ENCODE data around the gene SERPINB5.

The SERPINB5 gene

DNA sequence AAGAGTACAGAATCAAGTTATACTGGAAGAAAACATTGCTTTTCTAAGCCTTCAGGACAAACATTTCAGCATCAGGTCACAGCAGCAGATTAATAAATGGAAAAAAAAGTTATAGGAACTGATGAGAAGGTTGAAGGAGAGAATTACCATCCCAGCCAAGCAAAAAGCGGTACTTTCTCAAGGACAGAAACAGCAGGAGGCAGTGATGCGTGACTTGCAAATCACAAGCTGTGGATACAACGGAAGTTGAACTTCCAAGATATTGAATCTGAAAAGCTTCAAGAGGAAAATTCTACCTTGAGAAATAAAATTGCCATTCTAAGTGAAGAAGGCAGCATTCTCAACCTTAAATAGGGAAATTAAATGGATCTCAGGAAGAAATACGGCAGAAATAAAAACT is 46.9 kb downstream of the SERPINB5 start:
- FAIRE-seq (no peak), DNase-seq (ENCODE audit: insufficient read length, low spot score) (no peak)
- no peak for TF ChIP-seq POLR2A (IDR thresholded peaks at IDR 0.05; ENCODE audit: low read depth, low read length)

DNA sequence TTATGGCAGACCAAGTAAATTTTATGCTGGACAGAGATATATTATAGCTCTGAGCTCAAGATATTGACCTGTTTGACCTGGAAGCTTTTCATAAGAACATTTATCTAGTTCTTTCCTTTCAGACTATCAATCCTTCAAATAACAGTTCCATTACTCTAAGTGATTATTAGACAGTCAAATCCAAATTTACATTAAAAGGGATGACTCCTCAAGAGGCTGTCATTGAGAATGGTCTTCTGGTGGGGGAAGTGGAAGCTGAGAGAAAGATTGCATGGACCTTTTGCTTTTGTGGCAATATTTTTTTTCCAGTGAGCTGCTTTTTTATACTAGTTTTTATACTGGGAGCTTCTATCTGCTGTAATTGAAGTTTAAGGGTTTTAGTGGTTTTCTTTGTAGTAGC is 50.5 kb downstream of the SERPINB5 start:
- FAIRE-seq (no peak), DNase-seq (ENCODE audit: insufficient read length, low spot score) (no peak)
- TF ChIP-seq POLR2A (IDR thresholded peaks at IDR 0.05; ENCODE audit: low read depth, low read length), result no peak

DNA sequence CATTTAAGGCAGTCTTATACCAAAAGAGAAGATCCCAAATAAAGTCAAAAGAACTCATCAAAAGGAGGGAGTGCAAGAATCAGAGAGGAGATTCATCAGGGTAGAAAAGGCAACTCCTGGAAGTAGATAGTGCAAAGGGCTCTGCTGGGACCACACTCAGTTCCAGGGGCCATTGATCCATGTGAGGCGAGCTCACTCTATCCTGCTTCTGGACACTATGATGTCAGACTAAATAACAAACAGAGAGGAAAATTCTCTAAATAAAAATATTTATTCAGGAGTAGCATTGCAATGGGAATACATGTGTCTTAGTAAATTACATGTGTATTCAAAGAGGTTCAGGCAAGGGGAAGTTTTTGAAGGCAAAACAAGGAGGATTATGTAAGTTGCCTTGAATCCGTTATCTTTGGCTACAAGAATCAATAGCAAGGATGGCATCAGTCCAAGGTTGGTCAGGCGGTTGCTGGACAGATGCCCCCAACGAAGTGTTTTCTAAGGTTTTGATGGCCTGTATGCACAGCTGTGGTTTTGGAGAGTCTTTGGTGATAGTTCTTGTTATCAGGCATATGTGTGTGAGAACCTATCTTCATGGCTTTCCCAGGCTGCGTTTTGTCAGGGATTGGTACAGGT is 52.2 kb downstream of the SERPINB5 start:
- TF ChIP-seq POLR2A (IDR thresholded peaks at IDR 0.05; ENCODE audit: low read depth, low read length), result no peak
- FAIRE-seq, result no peak
- DNase-seq (ENCODE audit: insufficient read length, low spot score), result no peak

DNA sequence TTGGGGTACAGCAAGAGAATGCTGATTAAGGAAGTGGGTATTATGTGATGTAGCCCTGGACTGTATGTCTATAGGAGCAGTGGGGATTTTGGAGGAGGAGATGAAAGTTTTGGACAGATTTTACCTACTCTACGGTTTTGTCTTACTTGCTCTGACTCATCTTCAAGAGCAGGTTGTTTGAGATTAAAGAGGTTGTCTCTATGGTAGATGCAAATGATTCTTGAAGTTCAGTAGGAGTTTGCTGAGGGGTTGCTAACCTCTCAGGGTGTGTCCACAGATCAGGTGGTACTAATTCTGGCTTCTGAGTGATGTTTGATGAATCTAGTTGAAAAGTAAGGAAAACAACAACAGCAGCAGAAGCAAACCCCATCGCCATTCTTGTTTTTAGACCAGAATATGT is 55.7 kb downstream of the SERPINB5 start:
- TF ChIP-seq POLR2A (IDR thresholded peaks at IDR 0.05; ENCODE audit: low read depth, low read length), result no peak
- no peak for DNase-seq (ENCODE audit: insufficient read length, low spot score)
- no peak for FAIRE-seq

DNA sequence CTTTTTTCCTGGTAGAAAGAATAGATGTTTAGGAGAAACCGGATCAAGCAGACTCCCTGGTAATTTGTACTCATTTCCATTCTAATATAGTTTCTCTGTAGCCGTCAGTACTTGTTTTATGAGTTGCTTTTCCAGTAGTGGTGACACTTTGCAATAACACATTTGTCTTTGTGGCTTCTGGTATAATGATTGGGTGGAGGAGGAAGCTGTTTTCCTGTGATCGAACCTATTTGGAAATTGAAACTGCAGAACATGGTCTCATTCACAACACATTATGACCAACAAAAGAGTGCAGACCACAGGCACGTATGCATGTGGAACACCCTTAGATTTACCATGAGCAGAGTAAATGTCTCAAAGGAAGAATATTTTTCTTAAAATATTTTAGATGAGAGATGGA is 57.9 kb downstream of the SERPINB5 start:
- FAIRE-seq, result no peak
- TF ChIP-seq POLR2A (IDR thresholded peaks at IDR 0.05; ENCODE audit: low read depth, low read length), result no peak
- no peak for DNase-seq (ENCODE audit: insufficient read length, low spot score)

DNA sequence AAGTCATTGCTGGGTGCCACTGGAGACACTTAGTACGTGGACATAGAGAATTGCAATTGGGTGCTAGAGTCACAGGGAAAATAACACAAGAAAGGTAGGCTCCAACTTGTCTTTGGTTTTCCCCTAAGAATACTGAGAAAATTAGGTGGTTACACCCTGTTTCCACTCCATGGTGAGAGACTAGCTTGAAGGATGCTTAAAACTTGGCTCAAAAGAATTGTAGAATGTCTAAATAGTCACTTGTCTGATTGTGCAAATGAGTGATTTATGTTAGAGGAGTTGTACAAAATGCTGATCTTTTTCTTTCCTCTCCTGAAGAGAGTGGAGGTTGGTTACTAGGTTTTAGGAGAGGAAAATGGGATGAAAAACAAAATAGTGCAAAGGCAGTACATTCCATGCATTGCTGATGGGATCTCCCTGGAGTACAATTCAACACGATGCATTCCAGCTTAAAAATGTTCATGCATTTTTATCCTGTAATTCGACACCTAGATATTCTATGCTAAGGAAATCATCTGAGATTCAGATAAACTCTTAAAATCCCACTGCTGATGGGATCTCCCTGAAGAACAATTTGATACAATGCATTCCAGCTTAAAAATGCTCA is 63.2 kb downstream of the SERPINB5 start:
- DNase-seq (ENCODE audit: insufficient read length, low spot score), result no peak
- TF ChIP-seq POLR2A (IDR thresholded peaks at IDR 0.05; ENCODE audit: low read depth, low read length), result no peak
- no peak for FAIRE-seq

DNA sequence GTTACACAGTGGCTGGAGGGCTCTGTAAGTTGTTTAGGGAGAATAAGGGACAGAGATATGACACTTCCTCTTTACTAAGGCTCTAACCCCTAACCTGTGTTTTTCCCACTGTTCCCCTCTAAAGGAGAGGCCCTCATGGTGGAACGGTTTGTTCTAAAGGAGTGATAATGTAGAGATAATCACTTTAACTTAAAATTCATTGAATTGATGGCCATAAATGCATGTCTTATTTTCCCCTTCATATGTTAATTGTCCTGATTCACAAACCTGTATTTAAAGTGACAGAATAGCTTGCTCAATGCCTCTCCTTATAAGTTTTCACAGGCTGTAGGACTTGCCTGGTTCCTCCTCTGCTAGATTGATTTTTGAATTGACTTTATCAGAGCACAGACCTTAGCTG is 65.3 kb downstream of the SERPINB5 start, which contains the start of gene SERPINB12:
TSS of gene SERPINB12 (plus strand) at position 301 of the 400 bp plus-strand sequence. CDS start 13,791 bp downstream, outside the sequence.
- FAIRE-seq (no peak), DNase-seq (ENCODE audit: insufficient read length, low spot score) (no peak)
- no peak for TF ChIP-seq POLR2A (IDR thresholded peaks at IDR 0.05; ENCODE audit: low read depth, low read length)

DNA sequence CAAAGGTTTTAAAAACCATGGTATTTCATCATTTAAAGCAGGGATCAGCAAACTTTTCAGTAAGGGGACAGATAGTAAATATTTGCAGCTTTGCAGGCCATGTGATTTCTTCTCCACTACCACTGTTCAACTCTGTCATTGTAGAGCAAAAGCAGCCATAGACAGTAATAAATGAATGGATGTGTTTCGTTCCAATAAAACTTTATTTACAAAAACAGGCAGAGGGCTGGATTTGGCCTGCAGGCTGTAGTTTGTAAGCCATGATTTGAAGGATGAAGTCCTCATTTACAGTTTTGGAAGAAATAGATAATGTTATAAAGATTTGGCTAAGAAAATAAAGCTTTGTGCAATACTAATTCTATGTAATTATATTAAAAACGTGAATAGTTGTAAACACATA is 67.3 kb downstream of the SERPINB5 start:
- DNase-seq (ENCODE audit: insufficient read length, low spot score) (no peak), FAIRE-seq (no peak)
- no peak for TF ChIP-seq POLR2A (IDR thresholded peaks at IDR 0.05; ENCODE audit: low read depth, low read length)

DNA sequence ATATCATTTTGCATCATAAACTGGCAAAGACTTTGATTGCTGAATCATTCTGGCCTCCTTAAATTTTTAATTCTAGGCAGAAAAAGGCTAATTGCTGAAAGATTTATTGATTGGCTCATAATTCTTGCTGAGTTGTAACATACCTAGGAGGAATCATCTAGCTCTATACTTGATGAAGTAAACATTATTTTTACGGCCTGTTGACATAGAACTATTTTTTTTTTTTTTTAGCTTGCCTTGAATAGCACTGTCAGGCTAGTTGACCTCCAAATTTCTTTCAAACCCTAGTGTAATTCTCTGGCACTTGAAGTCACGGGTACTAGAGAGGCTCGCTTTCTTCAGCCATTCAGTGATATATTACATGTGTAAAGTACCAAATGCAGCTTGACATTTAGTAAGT is 68.2 kb downstream of the SERPINB5 start:
- DNase-seq (ENCODE audit: insufficient read length, low spot score), result no peak
- no peak for FAIRE-seq
- no peak for TF ChIP-seq POLR2A (IDR thresholded peaks at IDR 0.05; ENCODE audit: low read depth, low read length)

DNA sequence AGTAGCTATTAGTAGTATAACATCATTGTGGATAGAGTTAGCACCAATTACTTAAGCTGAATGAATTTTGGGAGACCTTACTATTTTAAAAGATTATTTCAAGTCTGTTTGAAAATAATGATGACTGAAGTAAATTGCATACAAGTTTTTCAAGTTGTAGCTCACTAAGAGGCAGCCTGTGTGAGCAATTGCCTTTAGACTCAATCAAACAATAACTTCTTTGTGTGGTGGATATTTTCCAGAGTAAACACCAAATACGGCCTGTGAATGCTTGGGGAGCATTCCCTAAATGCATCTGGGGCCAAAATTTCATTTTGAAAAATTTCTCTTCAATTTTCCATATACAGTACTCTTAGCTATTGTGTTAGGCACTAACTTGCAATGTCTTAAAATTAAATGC is 73.3 kb downstream of the SERPINB5 start:
- TF ChIP-seq POLR2A (IDR thresholded peaks at IDR 0.05; ENCODE audit: low read depth, low read length), result no peak
- no peak for FAIRE-seq
- DNase-seq (ENCODE audit: insufficient read length, low spot score), result no peak

DNA sequence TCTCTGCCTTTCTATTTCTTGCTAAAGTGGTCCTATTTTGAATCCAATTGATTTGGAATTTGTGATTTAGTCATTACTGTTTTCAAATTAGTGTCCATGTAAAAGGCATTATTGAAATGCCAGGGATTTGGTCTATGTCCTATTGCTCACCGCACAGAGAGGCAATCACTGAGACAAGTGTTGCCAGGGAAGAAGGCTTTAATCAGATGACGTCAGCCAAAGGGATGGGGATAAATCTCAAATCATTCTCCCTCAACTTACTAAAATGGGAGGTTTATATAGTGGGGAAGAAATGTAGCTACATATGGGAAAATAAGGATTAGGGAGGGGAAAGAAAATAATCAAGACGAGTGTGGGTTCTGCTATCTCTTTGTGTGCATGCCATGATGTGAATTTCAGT is 75.0 kb downstream of the SERPINB5 start:
- DNase-seq (ENCODE audit: insufficient read length, low spot score), result no peak
- FAIRE-seq, result no peak
- no peak for TF ChIP-seq POLR2A (IDR thresholded peaks at IDR 0.05; ENCODE audit: low read depth, low read length)

DNA sequence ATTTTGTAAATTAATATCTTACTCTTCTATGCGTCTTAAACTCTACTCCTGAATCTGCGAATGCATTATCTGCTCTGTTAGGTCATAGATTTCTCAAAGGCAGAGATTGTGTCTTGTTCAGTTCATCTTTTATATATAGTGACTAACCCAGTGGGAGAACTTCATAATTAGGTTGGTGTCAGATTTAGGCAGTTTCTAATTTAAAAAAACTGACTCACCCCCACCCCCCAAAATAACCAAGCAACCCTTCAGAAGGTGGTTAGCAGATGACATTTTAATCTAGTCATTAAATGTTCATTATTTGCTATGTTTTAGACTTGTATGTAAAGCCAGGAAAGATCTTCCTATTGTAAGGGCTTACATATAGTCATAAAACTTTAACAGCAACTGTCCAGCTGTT is 75.8 kb downstream of the SERPINB5 start:
- no peak for DNase-seq (ENCODE audit: insufficient read length, low spot score)
- FAIRE-seq, result no peak
- TF ChIP-seq POLR2A (IDR thresholded peaks at IDR 0.05; ENCODE audit: low read depth, low read length), result no peak

DNA sequence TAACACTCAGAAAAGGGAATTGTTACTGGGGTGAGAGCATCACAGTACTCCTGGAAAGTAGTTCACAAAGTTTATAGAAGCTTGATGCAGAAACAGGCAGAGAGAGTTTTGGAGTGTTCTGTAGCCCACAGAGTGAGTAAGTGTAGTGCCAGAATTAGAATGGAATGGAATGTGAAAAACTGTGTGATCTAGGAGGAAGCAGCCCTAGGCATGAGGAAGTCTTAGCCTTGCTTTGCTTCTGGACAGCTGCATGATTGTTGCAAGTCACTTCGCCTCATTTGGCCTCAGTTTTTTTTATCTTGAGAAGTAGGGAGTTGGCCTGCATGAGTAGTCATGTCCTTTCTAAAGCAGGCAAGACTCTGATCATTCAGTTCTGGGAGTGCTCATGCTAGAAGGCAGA is 76.3 kb downstream of the SERPINB5 start:
- DNase-seq (ENCODE audit: insufficient read length, low spot score) (no peak), FAIRE-seq (peak; percentile 23)
- no peak for TF ChIP-seq POLR2A (IDR thresholded peaks at IDR 0.05; ENCODE audit: low read depth, low read length)

Measured in H54 (cell line).